K562 (cell line): ENCODE data around the gene DYNC1H1. TPM values are rescaled to one million over a fixed set of nuclear protein-coding genes. Genes with fewer than 3 reads are reported as not detected.

ENCODE experiments used
- ATAC-seq: fragments of 200-7000 bp; cut with Tn5 transposase; 3 replicates; pipeline ENCODE4 v1.9.1; 2020; ENCODE audit warnings: moderate library complexity
- BruUV-seq: library from RNA; stranded (reverse); fragments of 400-500 nt; replicated peaks from 2 replicates; lab custom pipeline; 2021; lab: Mats Ljungman, UMichigan
- CTCF ChIA-PET: fragments of 300-600 bp; formaldehyde crosslinking; extraction: SDS; loops from one replicate; lab custom pipeline; 2021; ENCODE audit warnings: low intra/inter-chr PET ratio; lab: Yijun Ruan, JAX
- POLR2A ChIA-PET: fragments of 300-600, 350-650 bp; sonication (Branson Sonifier 250); formaldehyde crosslinking; extraction: SDS; loops from one replicate; lab custom pipeline; 2021; ENCODE audit warnings: antibody characterized with exemption, inconsistent platforms; lab: Yijun Ruan, JAX
- DNase-seq, 4 experiments: peaks; one replicate each; pipeline versions ENCODE4 v3.0.0 to v3.0.0-alpha.2; 2011 to 2018; ENCODE audit warnings: low spot score in 3 of 4, mixed read lengths in 3 of 4; ENCODE audit errors: extremely low read depth in 1 of 4
- FAIRE-seq: peaks from 2 replicates; lab custom pipeline; 2011; peaks lifted over from hg19 to GRCh38; lab: Jason Lieb, UNC
- H2AFZ ChIP-seq: 2 replicates; pipeline ENCODE4 v1.6.0; 2011; ENCODE audit warnings: low read depth, low read length, control low read depth, inconsistent platforms
- H3K27ac ChIP-seq: fragments of 200-600 bp; 3 replicates; pipeline ENCODE4 v1.8.0; 2011; ENCODE audit warnings: low read depth, mild to moderate bottlenecking, control low read depth, inconsistent platforms, low read length, moderate library complexity, mixed read lengths; ENCODE audit errors: extremely low read depth
- H3K27me3 ChIP-seq, 2 experiments: fragments of 300-600 bp in 1 of 2; 2 replicates in 1 of 2; 3 replicates in 1 of 2; pipeline versions ENCODE4 v1.6.0 to v1.8.0; 2011; ENCODE audit warnings: inconsistent platforms in 2 of 2, low read length in 2 of 2, mild to moderate bottlenecking in 1 of 2, mixed read lengths in 1 of 2, moderate library complexity in 1 of 2; ENCODE audit not compliant: control insufficient read depth in 2 of 2, insufficient read depth in 2 of 2
- H3K36me3 ChIP-seq: fragments of 300-600 bp; 3 replicates; pipeline ENCODE4 v1.8.0; 2011; ENCODE audit warnings: mild to moderate bottlenecking, low read length, inconsistent platforms; ENCODE audit not compliant: control insufficient read depth, insufficient read depth
- H3K4me1 ChIP-seq, 2 experiments: fragments of 200-600 bp in 1 of 2; replicated peaks in 1 of 2; 2 replicates in 1 of 2; 3 replicates in 1 of 2; pipeline versions ENCODE4 v1.5.1 to v1.8.0; 2011; ENCODE audit warnings: inconsistent platforms in 2 of 2, low read length in 2 of 2, mild to moderate bottlenecking in 1 of 2, mixed read lengths in 1 of 2, moderate library complexity in 1 of 2; ENCODE audit not compliant: control insufficient read depth in 2 of 2, insufficient read depth in 2 of 2
- H3K4me2 ChIP-seq: 2 replicates; pipeline ENCODE4 v1.6.1; 2011; ENCODE audit warnings: low read length, control low read depth, inconsistent platforms, mixed read lengths; ENCODE audit not compliant: insufficient read depth
- H3K4me3 ChIP-seq: fragments of 200-600 bp; sonication (generic), shearing (Covaris generic); 2 replicates; pipeline ENCODE4 v1.5.1; 2016; ENCODE audit warnings: control low read depth, inconsistent platforms
- H3K79me2 ChIP-seq: fragments of 200-600 bp; 3 replicates; pipeline ENCODE4 v1.8.0; 2011; ENCODE audit warnings: low read length, inconsistent platforms; ENCODE audit not compliant: control insufficient read depth, insufficient read depth
- H3K9ac ChIP-seq, 2 experiments: 2 replicates each; pipeline versions ENCODE4 v1.6.0 to v1.6.1; 2011; ENCODE audit warnings: low read depth in 2 of 2, low read length in 2 of 2, control low read depth in 1 of 2, inconsistent platforms in 1 of 2, mild to moderate bottlenecking in 1 of 2, mixed read lengths in 1 of 2; ENCODE audit not compliant: insufficient read depth in 1 of 2
- H3K9me1 ChIP-seq: one replicate; pipeline ENCODE4 v1.6.0; 2011; ENCODE audit warnings: inconsistent platforms, mild to moderate bottlenecking, low read length, moderate library complexity; ENCODE audit not compliant: control insufficient read depth, insufficient read depth
- H3K9me3 ChIP-seq: replicated peaks from 2 replicates; pipeline ENCODE4 v1.5.1; 2011; ENCODE audit warnings: low read depth, low read length, inconsistent platforms; ENCODE audit not compliant: control insufficient read depth, insufficient read depth
- H4K20me1 ChIP-seq: replicated peaks from 2 replicates; pipeline ENCODE4 v1.6.1; 2011; ENCODE audit warnings: low read length, inconsistent platforms, mixed read lengths; ENCODE audit not compliant: control insufficient read depth, insufficient read depth
- AFF4 ChIP-seq: sonication (generic); formaldehyde crosslinking; IDR thresholded peaks from 2 replicates; pipeline ENCODE4 v1.8.0; 2023; ENCODE audit warnings: mild to moderate bottlenecking, missing genetic modification reagents
- CC2D1A ChIP-seq: fragments of 450-650 bp; IDR thresholded peaks from 2 replicates; pipeline ENCODE4 v1.6.1; 2017; ENCODE audit warnings: mild to moderate bottlenecking
- E2F1 ChIP-seq: sonication (generic); formaldehyde crosslinking; IDR thresholded peaks from 2 replicates; pipeline ENCODE4 v1.8.1; 2023; ENCODE audit warnings: mild to moderate bottlenecking, missing genetic modification reagents, moderate library complexity
- U2AF1 ChIP-seq: fragments of 200-400 bp; formaldehyde crosslinking; optimal IDR thresholded peaks from 2 replicates; pipeline ENCODE3; 2017; ENCODE audit warnings: mild to moderate bottlenecking, low read depth, low read length, moderate library complexity
- ZNF318 ChIP-seq, 2 experiments: fragments of 450-650 bp; IDR thresholded peaks; 2 replicates each; pipeline ENCODE4 v1.6.1; 2016; ENCODE audit warnings: mild to moderate bottlenecking in 2 of 2, borderline replicate concordance in 1 of 2, low read depth in 1 of 2, moderate library complexity in 1 of 2
- WGBS: fragments of 100-300 bp; shearing (Covaris generic); methylation state at CpG from one replicate; pipeline ENCODE4 v1.1.6; 2016; ENCODE audit warnings: low coverage, mixed read lengths; ENCODE audit not compliant: insufficient coverage; ENCODE audit errors: missing lambda C conversion rate; 5-methylcytosine and 5-hydroxymethylcytosine counted together
- in situ Hi-C: fragments of 300-500 bp; cut with MboI; formaldehyde crosslinking; loops from 4 replicates; pipeline ENCODE4 v1.15.0; 2018; ENCODE audit warnings: inconsistent platforms, mixed read lengths
- intact Hi-C: fragments of 100-400 bp; cut with micrococcal nuclease; formaldehyde crosslinking; loops from 2 replicates; pipeline ENCODE4 v1.14.2; 2022
- polyA plus RNA-seq, 8 experiments: library from polyadenylated mRNA; depleted of rRNA in 4 of 8; stranded (reverse) in 5 of 8; unstranded in 3 of 8; fragments of >200 nt; fragmentation: Nextera tagmentation in 2 of 8; fragmentation: Illumina TruSeq in 1 of 8; extraction: Ambion mirVana in 2 of 8; extraction: Trizol in 1 of 8; gene quantifications; 2 replicates each; pipeline versions ENCODE4 v1.2.1 to v1.2.3, GENCODE V29; 2011 to 2014; ENCODE audit warnings: inconsistent platforms in 1 of 8, missing spikeins in 1 of 8
- total RNA-seq, 7 experiments: library from RNA; depleted of rRNA in 6 of 7; stranded (reverse); fragments of >200 nt in 6 of 7; fragmentation: Illumina TruSeq in 2 of 7; extraction: Trizol in 2 of 7; gene quantifications; 2 replicates each; pipeline versions ENCODE4 v1.2.1 to v1.2.3, GENCODE V29; 2011 to 2021; ENCODE audit warnings: low replicate concordance in 1 of 7

Gene DYNC1H1
- total and polyA plus RNA-seq, 9 of the 15 experiments (the other 6 are each of a cell fraction or from before 2014, with no cell fraction given) = 31.9 to 335 (median 115) TPM

- ChIA-PET POLR2A (interaction anchor here (0.6 to 1.3 kb wide), 6 partner anchors 8 to 132 kb away, joined by 3 to 7 read pairs (median 4); no protein-coding TSS in a partner anchor), CTCF (interaction anchor here (0.9 kb wide), 1 partner anchor 11 kb away, joined by 3 read pairs; no protein-coding TSS in a partner anchor)
- H4K20me1 ChIP-seq = peaks cover 27% of the 10 kb centered on the region
- peak; percentile 45 for ATAC-seq
- WGBS = 11% methylated on average over 25 of the region's 39 CpGs
- peak overlapping the region; percentile 86 for H2AFZ ChIP-seq
- peak overlapping the region; percentile 97 for H3K27ac ChIP-seq
- H3K36me3 ChIP-seq = peaks cover 31% of the 10 kb centered on the region
- DNase-seq = peak; percentile 50 to 64 (median 54)
- H3K9ac ChIP-seq = peak overlapping the region; percentile 92 to 95
- no peaks in the 10 kb centered on the region for H3K9me3 ChIP-seq
- in situ Hi-C loops = no loop called here
- peak overlapping the region; percentile 89 for H3K4me3 ChIP-seq
- peak; percentile 15 for FAIRE-seq
- H3K4me2 ChIP-seq = peak overlapping the region; percentile 64
- peaks cover 52% of the 10 kb centered on the region for H3K79me2 ChIP-seq
- intact Hi-C loops = loop anchor here (2.0 to 5.0 kb wide), 2 partner anchors 25 to 401 kb away; no protein-coding TSS in a partner anchor
- H3K27me3 ChIP-seq = no peaks in the 10 kb centered on the region
- H3K4me1 ChIP-seq = peaks cover 18 to 34% of the 10 kb centered on the region in 2 experiments; a peak in 4 of 5 replicates
- H3K9me1 ChIP-seq = no peaks in the 10 kb centered on the region
- TSS peak; percentile 81 for BruUV-seq
- no peak for TF ChIP-seq ZNF318 (IDR thresholded peaks at IDR 0.05; ENCODE audit: borderline replicate concordance in 1 of 2, low read depth in 1 of 2)
- no peak for TF ChIP-seq CC2D1A
- peak; percentile 52 for TF ChIP-seq AFF4 (CRISPR knock-in tag)
- no peak for TF ChIP-seq U2AF1
- no peak for TF ChIP-seq E2F1 (CRISPR knock-in tag)
These were observed 123.8 kb downstream of the DYNC1H1 start for GRCh38 chr14:102088012-102088792.
